ENCODE data around the gene PITPNM3. TPM values are rescaled to one million over a fixed set of nuclear protein-coding genes. Genes with fewer than 3 reads are reported as not detected.

The PITPNM3 gene
- total RNA-seq, 4 donors from 2014 or later = 2.1 to 5.4 (median 4.0) TPM

- no peaks in the 10 kb centered on the region for H3K4me1 ChIP-seq
- H3K27ac ChIP-seq = no peak overlapping the region
- peak in 1 of 3 donors; percentile 21 for DNase-seq
- H3K4me3 ChIP-seq = no peak overlapping the region
- TF ChIP-seq, protein P1, sequence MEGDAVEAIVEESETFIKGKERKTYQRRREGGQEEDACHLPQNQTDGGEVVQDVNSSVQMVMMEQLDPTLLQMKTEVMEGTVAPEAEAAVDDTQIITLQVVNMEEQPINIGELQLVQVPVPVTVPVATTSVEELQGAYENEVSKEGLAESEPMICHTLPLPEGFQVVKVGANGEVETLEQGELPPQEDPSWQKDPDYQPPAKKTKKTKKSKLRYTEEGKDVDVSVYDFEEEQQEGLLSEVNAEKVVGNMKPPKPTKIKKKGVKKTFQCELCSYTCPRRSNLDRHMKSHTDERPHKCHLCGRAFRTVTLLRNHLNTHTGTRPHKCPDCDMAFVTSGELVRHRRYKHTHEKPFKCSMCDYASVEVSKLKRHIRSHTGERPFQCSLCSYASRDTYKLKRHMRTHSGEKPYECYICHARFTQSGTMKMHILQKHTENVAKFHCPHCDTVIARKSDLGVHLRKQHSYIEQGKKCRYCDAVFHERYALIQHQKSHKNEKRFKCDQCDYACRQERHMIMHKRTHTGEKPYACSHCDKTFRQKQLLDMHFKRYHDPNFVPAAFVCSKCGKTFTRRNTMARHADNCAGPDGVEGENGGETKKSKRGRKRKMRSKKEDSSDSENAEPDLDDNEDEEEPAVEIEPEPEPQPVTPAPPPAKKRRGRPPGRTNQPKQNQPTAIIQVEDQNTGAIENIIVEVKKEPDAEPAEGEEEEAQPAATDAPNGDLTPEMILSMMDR (IDR thresholded peaks at IDR 0.05) = no peak
- TF ChIP-seq POLR2A (IDR thresholded peaks at IDR 0.05) = no peak
- no peaks in the 10 kb centered on the region for H3K27me3 ChIP-seq
- no peaks in the 10 kb centered on the region for H3K36me3 ChIP-seq
- peaks cover 0 to 6% (median 0%) of the 10 kb centered on the region in 4 donors for H3K9me3 ChIP-seq
Observed at GRCh38 chr17:6536566-6537065, 19.7 kb downstream of the PITPNM3 start.

- Histone ChIP-seq H3K27me3 (no peaks in the 10 kb centered on the region), H3K4me1 (no peaks in the 10 kb centered on the region), H3K27ac (no peak overlapping the region), H3K36me3 (no peaks in the 10 kb centered on the region), H3K9me3 (peaks cover 0 to 6% (median 0%) of the 10 kb centered on the region in 4 donors), H3K4me3 (no peak overlapping the region)
- peak in 1 of 3 donors; percentile 10 for DNase-seq
- TF ChIP-seq POLR2A (IDR thresholded peaks at IDR 0.05) = no peak
- TF ChIP-seq, protein P1 (IDR thresholded peaks at IDR 0.05) = no peak
Observed at GRCh38 chr17:6536053-6536452, 20.3 kb downstream of the PITPNM3 start.

DNA sequence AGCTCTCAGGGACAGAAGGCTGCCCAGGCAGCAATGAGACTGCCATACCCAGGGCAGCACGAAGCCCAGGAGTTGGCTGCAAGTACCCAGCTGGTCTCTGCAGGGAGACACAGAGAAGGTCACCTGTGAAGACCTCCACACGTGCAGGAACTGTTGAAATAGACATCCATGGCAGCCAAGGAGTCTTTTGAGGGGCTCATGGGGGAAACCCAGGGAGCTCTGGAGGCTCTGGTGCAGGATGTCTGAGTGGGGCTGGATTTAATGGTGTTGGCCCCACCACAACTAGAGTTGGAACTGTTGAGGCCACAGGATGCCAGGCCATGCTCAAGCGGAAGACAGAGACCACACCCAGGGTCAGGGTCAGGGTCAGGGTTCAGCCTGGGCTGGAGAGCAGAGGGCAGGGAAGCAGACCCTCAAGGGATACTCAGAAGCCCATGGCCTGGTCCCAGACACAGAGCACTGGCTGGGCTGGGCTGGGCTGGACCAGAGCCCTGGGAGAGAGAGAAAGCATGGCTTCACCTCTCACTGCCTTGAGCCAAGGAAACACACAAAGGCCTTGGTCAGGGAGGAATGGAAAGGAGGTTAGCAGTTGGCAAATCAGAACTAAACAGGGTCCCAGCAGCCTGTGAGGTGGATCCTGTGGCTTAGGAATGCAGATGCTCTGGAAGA lies 21.4 kb downstream of the PITPNM3 start:
- Histone ChIP-seq H3K9me3 (peaks cover 0 to 6% (median 0%) of the 10 kb centered on the region in 4 donors), H3K4me1 (no peaks in the 10 kb centered on the region), H3K27me3 (no peaks in the 10 kb centered on the region), H3K4me3 (no peak overlapping the region), H3K27ac (no peak overlapping the region), H3K36me3 (no peaks in the 10 kb centered on the region)
- no peak for TF ChIP-seq POLR2A (IDR thresholded peaks at IDR 0.05)
- TF ChIP-seq, protein P1 (IDR thresholded peaks at IDR 0.05) = no peak
- DNase-seq = peak in 1 of 3 donors; percentile 19

DNA sequence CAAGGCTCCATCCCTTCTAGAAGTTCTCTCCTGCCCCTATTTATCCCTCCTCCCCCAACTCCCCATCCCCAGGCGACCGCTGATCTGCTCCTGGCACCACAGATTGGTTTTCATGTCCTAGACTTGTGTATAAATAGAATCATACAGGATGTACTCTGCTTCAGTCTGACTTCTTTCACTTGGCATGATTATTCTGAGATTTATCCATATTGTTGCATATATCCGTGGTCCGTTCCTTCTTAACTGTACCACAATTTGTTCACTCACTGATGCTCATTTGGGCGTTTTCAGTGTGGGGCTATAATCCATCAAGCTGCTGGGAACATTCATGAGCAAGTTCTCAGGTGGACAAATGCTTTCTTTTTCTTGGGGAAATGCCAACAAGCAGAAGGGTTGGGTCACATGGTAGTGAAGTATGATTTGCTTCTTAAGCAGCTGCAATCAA lies 23.9 kb downstream of the PITPNM3 start:
- no peak overlapping the region for H3K27ac ChIP-seq
- DNase-seq = no peak

DNA sequence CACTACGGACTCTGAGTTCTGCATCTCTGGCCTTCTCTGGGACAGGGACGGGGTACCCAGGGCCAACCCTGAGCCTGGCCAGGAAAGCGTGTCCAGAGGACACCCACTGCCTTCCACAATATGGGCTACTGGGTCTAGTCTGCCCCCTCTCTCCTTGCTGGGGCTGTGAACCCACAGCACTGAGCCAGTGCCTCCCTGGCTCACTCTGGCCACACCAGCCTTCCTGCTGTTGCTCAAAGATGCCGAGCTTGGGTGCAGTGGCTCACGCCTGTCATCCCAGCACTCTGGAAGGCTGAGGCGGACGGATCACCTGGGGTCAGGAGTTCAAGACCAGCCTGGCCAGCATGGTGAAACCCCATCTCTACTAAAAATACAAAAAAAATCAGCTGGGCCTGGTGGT lies 24.8 kb downstream of the PITPNM3 start:
- Histone ChIP-seq H3K36me3 (no peaks in the 10 kb centered on the region), H3K4me3 (no peak overlapping the region), H3K4me1 (no peaks in the 10 kb centered on the region), H3K9me3 (no peaks in the 10 kb centered on the region), H3K27ac (no peak overlapping the region), H3K27me3 (no peaks in the 10 kb centered on the region)
- no peak for TF ChIP-seq POLR2A (IDR thresholded peaks at IDR 0.05)
- DNase-seq = peak in 1 of 3 donors; percentile 15

More for the DNA sequence above, 23.9 kb downstream of the PITPNM3 start:
- no peaks in the 10 kb centered on the region for H3K36me3 ChIP-seq
- H3K9me3 ChIP-seq = no peaks in the 10 kb centered on the region
- H3K27me3 ChIP-seq = no peaks in the 10 kb centered on the region
- H3K4me3 ChIP-seq = no peak overlapping the region
- H3K4me1 ChIP-seq = no peaks in the 10 kb centered on the region
- no peak for TF ChIP-seq POLR2A (IDR thresholded peaks at IDR 0.05)
- TF ChIP-seq, protein P1 (IDR thresholded peaks at IDR 0.05) = no peak

GRCh38 chr17:6530324-6530920 lies 25.9 kb downstream of the PITPNM3 start:
- Histone ChIP-seq H3K27me3 (no peaks in the 10 kb centered on the region), H3K4me1 (no peaks in the 10 kb centered on the region), H3K27ac (no peak overlapping the region), H3K36me3 (no peaks in the 10 kb centered on the region), H3K4me3 (no peak overlapping the region), H3K9me3 (no peaks in the 10 kb centered on the region)
- peak in 1 of 3 donors; percentile 4 for DNase-seq
- no peak for TF ChIP-seq POLR2A (IDR thresholded peaks at IDR 0.05)
- TF ChIP-seq, protein P1 (IDR thresholded peaks at IDR 0.05) = no peak
